Stimulated activated CD8-positive, alpha-beta memory T cell treated with anti-CD3 and anti-CD28 coated beads, Interleukin-12 subunit alpha, Interleukin-12 subunit beta, amount 100 ng/mL, for 4 hours (primary cell): ENCODE results near the gene RNFT2.

ENCODE experiments used
- DNase-seq: peaks from one replicate; pipeline ENCODE4 v3.0.0-alpha.2; 2020; ENCODE audit warnings: low read depth

Gene RNFT2

GRCh38 chr12:116880213-116880816 is 142.2 kb downstream of the RNFT2 start:
- DNase-seq: no peak

GRCh38 chr12:116880817-116881324 is 142.8 kb downstream of the RNFT2 start:
- DNase-seq: no peak

GRCh38 chr12:116881325-116881876 is 143.3 kb downstream of the RNFT2 start, which contains the start of gene HRK:
Gene HRK, minus strand, starts transcription at chr12:116881441. Its CDS starts 134 bp downstream, at chr12:116881307.
- DNase-seq: no peak

- DNase-seq: no peak
Observed at GRCh38 chr12:116881877-116882507, 143.9 kb downstream of the RNFT2 start.

- DNase-seq: no peak
Observed at GRCh38 chr12:116882742-116883141, 144.6 kb downstream of the RNFT2 start.

GRCh38 chr12:116884871-116885270 is 146.8 kb downstream of the RNFT2 start:
- no peak for DNase-seq

GRCh38 chr12:116885491-116885890 is 147.4 kb downstream of the RNFT2 start:
- no peak for DNase-seq

- DNase-seq: no peak
Observed at GRCh38 chr12:116887244-116887643, 149.1 kb downstream of the RNFT2 start.

GRCh38 chr12:116887897-116888296 is 149.8 kb downstream of the RNFT2 start:
- DNase-seq: no peak

- DNase-seq: no peak
Observed at GRCh38 chr12:116890330-116890729, 152.2 kb downstream of the RNFT2 start.

GRCh38 chr12:116891019-116891418 is 152.9 kb downstream of the RNFT2 start:
- DNase-seq: no peak

GRCh38 chr12:116892349-116893140 is 154.4 kb downstream of the RNFT2 start:
- no peak for DNase-seq

- DNase-seq: no peak
Observed at GRCh38 chr12:116894913-116895312, 156.8 kb downstream of the RNFT2 start.

GRCh38 chr12:116896411-116896924 is 158.4 kb downstream of the RNFT2 start:
- no peak for DNase-seq

GRCh38 chr12:116897476-116897875 is 159.4 kb downstream of the RNFT2 start:
- no peak for DNase-seq

GRCh38 chr12:116898669-116899068 is 160.6 kb downstream of the RNFT2 start:
- DNase-seq: no peak

- no peak for DNase-seq
Observed at GRCh38 chr12:116901612-116902011, 163.5 kb downstream of the RNFT2 start.
